T-helper 2 cell treated with Interferon-gamma antibody and Interleukin-4, amounts not matched to agents 5 μg/mL and 100 μg/mL, for 36 hours (primary cell): Measurements from ENCODE around the gene OXCT2.

Experiments used
- DNase-seq: peaks from one replicate; pipeline ENCODE4 v3.0.0; 2021; ENCODE audit warnings: low spot score
- H3K27ac Mint-ChIP-seq: one replicate; pipeline ENCODE4 v1.8.0; 2021; ENCODE audit warnings: mild to moderate bottlenecking, mixed read lengths
- H3K27me3 Mint-ChIP-seq: one replicate; pipeline ENCODE4 v1.8.0; 2021; ENCODE audit warnings: low read depth, mixed read lengths
- H3K36me3 Mint-ChIP-seq: one replicate; pipeline ENCODE4 v1.8.0; 2021; ENCODE audit warnings: low read depth, mixed read lengths
- H3K4me1 Mint-ChIP-seq: one replicate; pipeline ENCODE4 v1.8.0; 2021; ENCODE audit warnings: low read depth, mixed read lengths
- H3K4me3 Mint-ChIP-seq: one replicate; pipeline ENCODE4 v1.8.0; 2022; ENCODE audit warnings: mild to moderate bottlenecking, moderate library complexity, mixed read lengths
- H3K9me3 Mint-ChIP-seq: one replicate; pipeline ENCODE4 v1.8.0; 2021; ENCODE audit warnings: mixed read lengths

OXCT2 gene

DNA sequence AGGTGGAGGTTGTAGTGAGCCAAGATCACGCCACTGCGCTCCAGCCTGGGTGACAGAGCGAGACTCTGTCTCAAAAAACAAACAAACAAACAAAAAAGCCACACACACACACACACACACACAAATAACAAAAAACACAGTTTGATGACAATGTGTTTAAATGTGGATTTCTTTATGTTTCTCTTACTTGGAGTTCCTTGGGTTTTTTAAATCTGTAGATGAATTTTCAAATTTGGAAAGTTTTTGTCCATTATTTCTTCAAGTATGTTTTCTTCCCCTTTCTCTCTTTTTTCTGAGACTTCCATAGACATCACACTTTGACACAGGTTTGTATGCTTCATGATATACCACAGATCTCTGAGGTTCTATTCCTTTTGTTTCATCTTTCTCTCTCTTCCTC, 44.5 kb downstream of the OXCT2 start:
- H3K27ac Mint-ChIP-seq, result no peak overlapping the region
- DNase-seq, result no peak
- no peaks in the 10 kb centered on the region for H3K36me3 Mint-ChIP-seq
- peaks cover 7% of the 10 kb centered on the region for H3K4me1 Mint-ChIP-seq
- H3K27me3 Mint-ChIP-seq, result peaks cover 65% of the 10 kb centered on the region
- H3K9me3 Mint-ChIP-seq, result no peaks in the 10 kb centered on the region
- no peak overlapping the region for H3K4me3 Mint-ChIP-seq

DNA sequence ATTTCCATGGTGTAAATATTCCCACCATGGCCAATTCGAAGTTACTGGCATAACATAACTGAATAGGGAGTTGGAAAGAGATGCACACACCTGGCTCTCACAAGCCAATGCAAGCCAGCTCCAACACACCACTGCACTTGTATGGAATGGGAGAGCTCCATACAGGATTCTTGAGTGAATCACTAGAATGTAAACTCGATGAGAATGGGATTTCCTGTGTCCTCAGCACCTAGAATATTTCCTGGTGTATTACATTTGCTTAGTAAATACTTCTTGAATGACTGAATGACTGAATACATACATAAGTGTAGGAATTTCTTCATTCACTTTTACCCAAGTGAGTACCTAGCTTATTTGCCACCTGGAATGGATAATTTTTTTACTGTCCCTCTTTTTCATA, 48.7 kb downstream of the OXCT2 start:
- no peak overlapping the region for H3K4me3 Mint-ChIP-seq
- H3K36me3 Mint-ChIP-seq, result no peaks in the 10 kb centered on the region
- no peak overlapping the region for H3K27ac Mint-ChIP-seq
- peaks cover 5% of the 10 kb centered on the region for H3K4me1 Mint-ChIP-seq
- H3K27me3 Mint-ChIP-seq, result peaks cover 56% of the 10 kb centered on the region
- DNase-seq, result no peak
- H3K9me3 Mint-ChIP-seq, result no peaks in the 10 kb centered on the region

DNA sequence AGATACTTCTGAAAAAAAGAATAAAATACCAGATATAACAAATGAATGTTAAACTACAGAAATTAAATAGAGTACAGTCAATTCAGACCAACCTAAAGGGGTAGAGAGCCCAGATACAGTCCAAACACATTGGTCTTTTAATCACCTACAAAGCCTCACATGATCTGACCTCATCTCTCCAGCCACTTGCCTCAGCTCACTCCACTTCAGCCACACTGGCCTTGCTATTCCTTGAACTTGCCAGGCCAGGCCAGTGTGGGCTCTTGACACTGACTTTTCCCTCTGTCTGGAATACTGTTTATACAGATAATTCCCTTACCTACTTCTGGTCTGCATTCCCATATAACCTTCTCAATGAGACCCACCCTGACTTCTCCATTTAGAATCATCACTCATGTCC, 49.5 kb downstream of the OXCT2 start:
- Mint-ChIP-seq H3K36me3 (no peaks in the 10 kb centered on the region), H3K4me1 (peaks cover under 1% of the 10 kb centered on the region), H3K9me3 (no peaks in the 10 kb centered on the region), H3K4me3 (no peak overlapping the region), H3K27me3 (peaks cover 56% of the 10 kb centered on the region), H3K27ac (no peak overlapping the region)
- DNase-seq, result no peak

- Mint-ChIP-seq H3K27me3 (peaks cover 54% of the 10 kb centered on the region), H3K4me1 (no peaks in the 10 kb centered on the region), H3K36me3 (no peaks in the 10 kb centered on the region), H3K27ac (no peak overlapping the region), H3K4me3 (no peak overlapping the region), H3K9me3 (no peaks in the 10 kb centered on the region)
- no peak for DNase-seq
Measured at GRCh38 chr1:39720094-39720999, 50.8 kb downstream of the OXCT2 start.
